HG03139 (cell line): ENCODE data around the gene DDX24.
"Not testable (repeated sequence)": the region's sequence is repeated elsewhere in the genome, so short reads cannot be mapped to it uniquely, and the experiment has no call there.

Experiments
- ATAC-seq: cut with Tn5 transposase; IDR thresholded peaks from one replicate; pipeline ENCODE4 v1.9.1; 2021; ENCODE audit not compliant: unreplicated experiment

DDX24 gene

GRCh38 chr14:94087891-94088290 lies 6.9 kb upstream of the DDX24 start:
- ATAC-seq = no peak

GRCh38 chr14:94081386-94081820 lies 401 bp upstream of the DDX24 start:
- ATAC-seq = no peak

- no peak for ATAC-seq
Measured at GRCh38 chr14:94079891-94080620, 946 bp downstream of the DDX24 start.

- ATAC-seq = no peak
Measured at GRCh38 chr14:94077823-94078222, 3.2 kb downstream of the DDX24 start.

- ATAC-seq = no peak
Measured at GRCh38 chr14:94077111-94077821, 3.7 kb downstream of the DDX24 start.

GRCh38 chr14:94075008-94075407 lies 6.0 kb downstream of the DDX24 start:
- ATAC-seq = no peak

GRCh38 chr14:94074534-94074933 lies 6.5 kb downstream of the DDX24 start:
- no peak for ATAC-seq

- not testable (repeated sequence) for ATAC-seq
Measured at GRCh38 chr14:94072076-94072475, 8.9 kb downstream of the DDX24 start.

- no peak for ATAC-seq
Measured at GRCh38 chr14:94066089-94066676, 14.8 kb downstream of the DDX24 start.

- ATAC-seq = no peak
Measured at GRCh38 chr14:94062344-94062940, 18.6 kb downstream of the DDX24 start.

- no peak for ATAC-seq
Measured at GRCh38 chr14:94059998-94060397, 21.0 kb downstream of the DDX24 start.

- no peak for ATAC-seq
Measured at GRCh38 chr14:94058674-94059138, 22.3 kb downstream of the DDX24 start.

- ATAC-seq = no peak
Measured at GRCh38 chr14:94058128-94058673, 22.8 kb downstream of the DDX24 start.

- ATAC-seq = no peak
Measured at GRCh38 chr14:94056579-94057308, 24.3 kb downstream of the DDX24 start.

GRCh38 chr14:94054936-94055335 lies 26.1 kb downstream of the DDX24 start:
- ATAC-seq = no peak

- ATAC-seq = no peak
Measured at GRCh38 chr14:94054401-94054800, 26.6 kb downstream of the DDX24 start.

- no peak for ATAC-seq
Measured at GRCh38 chr14:94052662-94053061, 28.3 kb downstream of the DDX24 start.

GRCh38 chr14:94052199-94052598 lies 28.8 kb downstream of the DDX24 start:
- ATAC-seq = no peak

GRCh38 chr14:94051779-94052178 lies 29.2 kb downstream of the DDX24 start:
- no peak for ATAC-seq

GRCh38 chr14:94051115-94051514 lies 29.9 kb downstream of the DDX24 start:
- no peak for ATAC-seq
